K562 (cell line): ENCODE data around the gene OVCA2. TPM values are rescaled to one million over a fixed set of nuclear protein-coding genes. Genes with fewer than 3 reads are reported as not detected.

Source experiments
- ATF3 ChIP-seq, 2 experiments: fragments of 450-650 bp in 1 of 2; sonication (generic) in 1 of 2; formaldehyde crosslinking in 1 of 2; IDR thresholded peaks in 1 of 2; conservative IDR thresholded peaks in 1 of 2; 2 replicates each; pipeline versions ENCODE4 v1.6.1 to v1.8.1; 2016 to 2023; ENCODE audit warnings: mild to moderate bottlenecking in 2 of 2, moderate library complexity in 2 of 2, inconsistent platforms in 1 of 2, missing genetic modification reagents in 1 of 2
- BDP1 ChIP-seq: IDR thresholded peaks from 3 replicates; pipeline ENCODE4 v1.6.1; 2011; ENCODE audit not compliant: insufficient read length, insufficient read depth
- CHD1 ChIP-seq: fragments of 200-600 bp; sonication (generic); IDR thresholded peaks from one replicate; pipeline ENCODE4 v1.6.1; 2012; ENCODE audit warnings: mild to moderate bottlenecking, moderate library complexity, low read length, inconsistent platforms
- DEAF1 ChIP-seq: fragments of 450-650 bp; formaldehyde crosslinking; IDR thresholded peaks from 2 replicates; pipeline ENCODE4 v1.4.0; 2020; ENCODE audit warnings: mild to moderate bottlenecking, moderate library complexity
- E2F6 ChIP-seq, 2 experiments: IDR thresholded peaks; 2 replicates each; pipeline ENCODE4 v1.6.1; 2011; ENCODE audit warnings: borderline replicate concordance in 1 of 2, control low read depth in 1 of 2, low read depth in 1 of 2, low read length in 1 of 2, mild to moderate bottlenecking in 1 of 2, mixed read lengths in 1 of 2, moderate library complexity in 1 of 2; ENCODE audit not compliant: insufficient read depth in 1 of 2, insufficient read length in 1 of 2, poor library complexity in 1 of 2, severe bottlenecking in 1 of 2; ENCODE audit errors: extremely low read depth in 1 of 2
- FOXK1 ChIP-seq: sonication (generic); formaldehyde crosslinking; IDR thresholded peaks from 2 replicates; pipeline ENCODE4 v1.8.0; 2022; ENCODE audit warnings: missing genetic modification reagents, mild to moderate bottlenecking, borderline replicate concordance
- HNRNPL ChIP-seq: fragments of 200-400 bp; formaldehyde crosslinking; IDR thresholded peaks from 2 replicates; pipeline ENCODE4 v1.6.1; 2017; ENCODE audit warnings: low read depth, mild to moderate bottlenecking, low read length
- L3MBTL2 ChIP-seq: fragments of 450-650 bp; IDR thresholded peaks from 2 replicates; pipeline ENCODE4 v1.6.1; 2016; ENCODE audit warnings: mild to moderate bottlenecking, moderate library complexity
- MAZ ChIP-seq, 2 experiments: fragments of 450-650 bp in 1 of 2; sonication (generic) in 1 of 2; formaldehyde crosslinking; IDR thresholded peaks in 1 of 2; conservative IDR thresholded peaks in 1 of 2; 2 replicates each; pipeline versions ENCODE4 v1.4.0 to v1.5.0; 2020; ENCODE audit warnings: mild to moderate bottlenecking in 1 of 2, missing genetic modification reagents in 1 of 2
- MCM7 ChIP-seq, 2 experiments: fragments of 450-650 bp; IDR thresholded peaks; 2 replicates each; pipeline ENCODE4 v1.6.1; 2016 to 2018
- MTA3 ChIP-seq: fragments of 450-650 bp; formaldehyde crosslinking; IDR thresholded peaks from 2 replicates; pipeline ENCODE4 v1.6.1; 2017; ENCODE audit warnings: mild to moderate bottlenecking, borderline replicate concordance
- NFATC3 ChIP-seq: fragments of 450-650 bp; IDR thresholded peaks from 2 replicates; pipeline ENCODE4 v1.6.1; 2017; ENCODE audit warnings: mild to moderate bottlenecking
- POLR2G ChIP-seq: fragments of 200-400 bp; formaldehyde crosslinking; IDR thresholded peaks from 2 replicates; pipeline ENCODE4 v1.6.1; 2017; ENCODE audit warnings: low read depth, mild to moderate bottlenecking, antibody characterized with exemption, low read length, moderate library complexity
- SMC3 ChIP-seq: conservative IDR thresholded peaks from 2 replicates; pipeline ENCODE4 v1.6.1; 2011; ENCODE audit warnings: low read depth, low read length, improper control_type of control experiment; ENCODE audit not compliant: insufficient read depth
- TFAP4 ChIP-seq: sonication (generic); formaldehyde crosslinking; IDR thresholded peaks from 2 replicates; pipeline ENCODE4 v1.8.0; 2022; ENCODE audit warnings: missing genetic modification reagents, mild to moderate bottlenecking, moderate library complexity, borderline replicate concordance
- ZBTB7A ChIP-seq: IDR thresholded peaks from 2 replicates; pipeline ENCODE4 v1.6.1; 2011; ENCODE audit warnings: low read depth, mild to moderate bottlenecking, low read length, moderate library complexity, borderline replicate concordance; ENCODE audit not compliant: control insufficient read depth
- ZFP91 ChIP-seq: sonication (generic); formaldehyde crosslinking; IDR thresholded peaks from 2 replicates; pipeline ENCODE4 v1.8.0; 2022; ENCODE audit warnings: mild to moderate bottlenecking, missing genetic modification reagents
- polyA plus RNA-seq, 8 experiments: library from polyadenylated mRNA; depleted of rRNA in 4 of 8; stranded (reverse) in 5 of 8; unstranded in 3 of 8; fragments of >200 nt; fragmentation: Nextera tagmentation in 2 of 8; fragmentation: Illumina TruSeq in 1 of 8; extraction: Ambion mirVana in 2 of 8; extraction: Trizol in 1 of 8; gene quantifications; 2 replicates each; pipeline versions ENCODE4 v1.2.1 to v1.2.3, GENCODE V29; 2011 to 2014; ENCODE audit warnings: inconsistent platforms in 1 of 8, missing spikeins in 1 of 8
- total RNA-seq, 7 experiments: library from RNA; depleted of rRNA in 6 of 7; stranded (reverse); fragments of >200 nt in 6 of 7; fragmentation: Illumina TruSeq in 2 of 7; extraction: Trizol in 2 of 7; gene quantifications; 2 replicates each; pipeline versions ENCODE4 v1.2.1 to v1.2.3, GENCODE V29; 2011 to 2021; ENCODE audit warnings: low replicate concordance in 1 of 7

The OVCA2 gene
- total and polyA plus RNA-seq, 9 of the 15 experiments (the other 6 are each of a cell fraction or from before 2014, with no cell fraction given), result 3.0 to 23.7 (median 14.1) TPM

- TF ChIP-seq BDP1, result no peak
- TF ChIP-seq MAZ (CRISPR knock-in tag; conservative IDR thresholded peaks at IDR 0.05 in 1 of 2, IDR thresholded peaks at IDR 0.05 in 1 of 2), result 0 out of 4 replicates have a peak, but pooled peaks of 1 of the 2 experiments have one; percentile 30
- TF ChIP-seq DEAF1, result 0 out of 2 replicates have a peak, but pooled peaks have one; percentile 18
- TF ChIP-seq MTA3, result no peak
- no peak for TF ChIP-seq L3MBTL2
- peak; percentile 40; the same call in 1 of the 2 replicates for TF ChIP-seq POLR2G
- TF ChIP-seq ZFP91, result no peak
- no peak for TF ChIP-seq CHD1
- TF ChIP-seq HNRNPL, result 0 out of 2 replicates have a peak, but pooled peaks have one; percentile 54
- TF ChIP-seq E2F6 (IDR thresholded peaks at IDR 0.05; ENCODE audit: borderline replicate concordance in 1 of 2, extremely low read depth in 1 of 2, insufficient read depth in 1 of 2, insufficient read length in 1 of 2, low read depth in 1 of 2, low read length in 1 of 2, poor library complexity in 1 of 2, severe bottlenecking in 1 of 2), result peak in 1 of 2 experiments; percentile 38
- TF ChIP-seq ZBTB7A, result peak; percentile 85; the same call in 1 of the 2 replicates
- peak; percentile 24; the same call in 1 of the 2 replicates for TF ChIP-seq TFAP4 (CRISPR knock-in tag)
- TF ChIP-seq ATF3 (IDR thresholded peaks at IDR 0.05), result peak; percentile 31; the same call in 1 of the 2 replicates
- no peak for TF ChIP-seq ATF3 (CRISPR knock-in tag; conservative IDR thresholded peaks at IDR 0.05)
- TF ChIP-seq FOXK1 (CRISPR knock-in tag), result no peak
- no peak for TF ChIP-seq NFATC3
- TF ChIP-seq MCM7 (IDR thresholded peaks at IDR 0.05), result no peak
- 0 out of 2 replicates have a peak, but pooled peaks have one; percentile 24 for TF ChIP-seq SMC3
Observed at GRCh38 chr17:2053380-2054261, 11.8 kb downstream of the OVCA2 start (continued).
